ENCODE data around the gene IL10RA.

Gene IL10RA

DNA sequence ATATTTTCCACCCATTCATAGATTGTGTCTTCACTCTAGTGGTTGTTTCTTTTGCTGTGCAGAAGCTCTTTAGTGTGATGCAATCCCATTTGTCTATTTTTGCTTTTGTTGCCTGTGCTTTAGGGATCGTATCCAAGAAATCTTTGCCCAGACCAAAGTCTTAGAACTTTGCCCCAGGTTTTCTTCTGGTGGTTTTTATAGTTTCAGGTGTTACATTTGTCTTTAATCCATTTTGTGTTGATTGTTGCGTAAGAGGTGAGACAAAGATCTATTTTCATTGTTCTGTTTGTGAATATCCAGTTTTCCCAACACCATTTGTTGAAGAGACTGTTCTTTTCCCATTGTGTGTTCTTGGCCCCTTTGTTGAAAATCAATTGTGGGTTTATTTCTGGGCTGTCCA is 6.4 kb downstream of the IL10RA start:
- no peak for DNase-seq (ENCODE audit: low spot score)

DNA sequence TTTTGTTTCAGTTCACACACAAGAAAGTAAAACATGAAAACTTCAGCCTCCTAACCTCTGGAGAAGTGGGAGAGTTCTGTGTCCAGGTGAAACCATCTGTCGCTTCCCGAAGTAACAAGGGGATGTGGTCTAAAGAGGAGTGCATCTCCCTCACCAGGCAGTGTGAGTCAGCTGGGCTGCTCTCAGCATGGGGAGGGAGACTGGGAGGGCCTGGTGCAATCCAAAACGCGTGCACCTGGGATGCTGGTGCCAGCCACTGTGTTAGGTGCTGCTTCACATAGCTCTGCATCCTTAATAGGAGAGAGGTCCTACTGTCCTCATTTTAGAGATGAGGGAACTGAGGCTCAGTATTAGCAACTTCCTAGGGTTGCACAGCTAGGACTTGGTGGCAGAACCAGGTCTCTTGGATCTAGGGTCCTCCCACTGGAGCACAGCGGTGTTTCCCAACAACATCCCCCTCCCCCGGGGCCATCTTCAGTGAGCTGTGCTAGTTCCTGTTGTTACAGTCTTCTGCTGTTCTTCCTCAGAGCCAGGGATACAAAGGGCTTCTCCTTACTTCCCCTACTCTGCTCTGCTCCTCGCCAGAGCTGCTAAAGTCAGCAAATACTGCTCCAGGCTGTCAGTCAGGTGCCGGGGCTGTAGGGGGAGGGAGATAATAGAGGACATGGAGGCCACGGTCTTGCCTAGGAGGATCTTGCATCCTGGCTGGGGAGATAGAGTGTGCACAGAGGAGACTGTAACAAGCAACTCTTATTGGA is 8.0 kb downstream of the IL10RA start:
- DNase-seq (ENCODE audit: low spot score) = no peak

DNA sequence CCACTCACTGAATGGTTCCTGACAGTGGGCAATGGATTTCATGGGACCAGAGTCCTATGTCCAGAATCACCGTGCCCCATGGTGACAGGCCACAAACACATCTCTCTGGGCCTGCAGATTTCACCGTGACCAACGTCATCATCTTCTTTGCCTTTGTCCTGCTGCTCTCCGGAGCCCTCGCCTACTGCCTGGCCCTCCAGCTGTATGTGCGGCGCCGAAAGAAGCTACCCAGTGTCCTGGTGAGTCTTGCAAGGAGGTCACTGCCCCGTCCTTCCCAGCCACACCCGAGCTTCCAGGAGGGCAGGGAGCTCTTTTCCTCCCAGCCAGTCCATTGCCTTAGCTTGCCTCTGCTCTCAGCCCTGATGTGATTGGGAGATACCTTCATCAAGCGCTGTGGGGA is 9.3 kb downstream of the IL10RA start:
- DNase-seq (ENCODE audit: low spot score) = no peak

DNA sequence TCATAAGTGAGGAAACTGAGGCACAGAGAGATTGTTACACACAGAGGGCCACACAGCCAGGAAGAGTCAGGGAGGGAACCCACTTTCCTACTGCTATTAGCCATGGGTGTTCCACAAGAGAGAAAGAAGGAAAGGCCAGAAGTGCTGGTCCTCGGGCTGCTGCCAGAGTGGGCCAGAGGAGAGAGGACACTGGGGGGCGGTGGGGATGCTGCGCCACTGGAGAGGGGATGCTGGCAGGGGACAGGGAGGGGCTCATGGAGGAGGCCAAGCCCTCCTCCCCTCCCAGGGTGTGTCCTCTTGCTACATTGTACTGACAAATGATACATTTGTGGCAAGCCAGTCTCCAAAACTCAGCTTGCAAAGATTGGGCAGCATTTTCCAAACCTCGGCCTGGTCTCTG is 9.9 kb downstream of the IL10RA start:
- DNase-seq (ENCODE audit: low spot score) = no peak

DNA sequence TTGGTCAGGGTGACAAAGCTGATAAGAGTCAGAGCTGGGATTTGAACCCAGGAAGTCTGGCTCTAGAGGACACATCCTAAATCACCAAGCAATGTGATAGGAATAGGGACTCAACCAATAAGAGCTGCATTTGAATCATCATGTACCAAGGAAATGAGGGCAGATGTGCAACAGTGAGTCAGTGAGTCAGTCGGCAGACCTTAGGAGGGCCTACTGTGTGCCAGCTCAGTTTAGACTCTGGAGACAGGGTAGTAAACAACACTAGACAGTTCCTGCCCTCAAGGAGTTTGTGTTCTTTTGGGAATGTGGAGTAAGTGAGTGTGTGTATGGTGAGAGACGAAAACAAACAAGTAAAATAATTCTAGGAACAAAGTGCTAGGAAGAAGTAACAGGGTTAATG is 11.2 kb downstream of the IL10RA start:
- DNase-seq (ENCODE audit: low spot score) = no peak

DNA sequence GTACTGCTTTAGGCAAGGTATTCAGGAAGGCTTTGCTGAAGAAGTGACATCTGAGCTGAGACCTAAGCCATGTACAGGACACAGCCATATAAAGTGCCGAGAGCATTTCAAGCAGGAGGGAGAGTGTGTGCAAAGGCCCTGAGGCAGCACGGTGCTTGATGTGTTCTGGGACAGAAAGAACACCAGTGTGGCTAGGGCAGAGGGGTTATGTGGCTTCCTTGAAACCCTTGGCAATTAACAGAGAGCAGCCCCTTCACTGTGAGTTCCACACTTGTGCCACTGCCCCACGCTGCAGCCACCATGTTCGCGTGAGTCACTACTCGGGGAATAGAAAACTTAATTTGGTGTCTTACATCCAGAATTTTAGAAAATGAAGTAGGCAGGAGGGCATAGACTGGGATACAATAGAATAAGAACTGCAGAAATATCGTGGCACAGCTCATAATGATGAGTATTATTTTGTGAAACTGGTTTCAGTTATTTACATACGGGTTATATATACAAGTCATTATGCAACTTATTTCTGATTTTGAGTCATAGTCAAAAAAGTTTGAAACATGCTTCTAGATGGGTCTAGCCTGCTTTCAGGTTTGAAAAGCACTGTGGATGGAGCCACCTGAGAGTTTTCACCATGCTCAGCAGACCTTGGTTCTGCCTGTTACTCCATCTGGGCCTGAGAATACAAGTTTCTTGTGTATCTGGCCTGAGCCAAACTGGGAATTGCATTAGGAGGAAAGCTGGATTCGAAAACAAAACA is 11.8 kb downstream of the IL10RA start:
- DNase-seq (ENCODE audit: low spot score) = no peak

DNA sequence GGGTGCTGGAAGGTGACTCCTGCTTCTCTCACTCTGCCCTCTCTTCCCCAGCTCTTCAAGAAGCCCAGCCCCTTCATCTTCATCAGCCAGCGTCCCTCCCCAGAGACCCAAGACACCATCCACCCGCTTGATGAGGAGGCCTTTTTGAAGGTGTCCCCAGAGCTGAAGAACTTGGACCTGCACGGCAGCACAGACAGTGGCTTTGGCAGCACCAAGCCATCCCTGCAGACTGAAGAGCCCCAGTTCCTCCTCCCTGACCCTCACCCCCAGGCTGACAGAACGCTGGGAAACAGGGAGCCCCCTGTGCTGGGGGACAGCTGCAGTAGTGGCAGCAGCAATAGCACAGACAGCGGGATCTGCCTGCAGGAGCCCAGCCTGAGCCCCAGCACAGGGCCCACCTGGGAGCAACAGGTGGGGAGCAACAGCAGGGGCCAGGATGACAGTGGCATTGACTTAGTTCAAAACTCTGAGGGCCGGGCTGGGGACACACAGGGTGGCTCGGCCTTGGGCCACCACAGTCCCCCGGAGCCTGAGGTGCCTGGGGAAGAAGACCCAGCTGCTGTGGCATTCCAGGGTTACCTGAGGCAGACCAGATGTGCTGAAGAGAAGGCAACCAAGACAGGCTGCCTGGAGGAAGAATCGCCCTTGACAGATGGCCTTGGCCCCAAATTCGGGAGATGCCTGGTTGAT is 12.6 kb downstream of the IL10RA start:
- DNase-seq (ENCODE audit: low spot score) = no peak

DNA sequence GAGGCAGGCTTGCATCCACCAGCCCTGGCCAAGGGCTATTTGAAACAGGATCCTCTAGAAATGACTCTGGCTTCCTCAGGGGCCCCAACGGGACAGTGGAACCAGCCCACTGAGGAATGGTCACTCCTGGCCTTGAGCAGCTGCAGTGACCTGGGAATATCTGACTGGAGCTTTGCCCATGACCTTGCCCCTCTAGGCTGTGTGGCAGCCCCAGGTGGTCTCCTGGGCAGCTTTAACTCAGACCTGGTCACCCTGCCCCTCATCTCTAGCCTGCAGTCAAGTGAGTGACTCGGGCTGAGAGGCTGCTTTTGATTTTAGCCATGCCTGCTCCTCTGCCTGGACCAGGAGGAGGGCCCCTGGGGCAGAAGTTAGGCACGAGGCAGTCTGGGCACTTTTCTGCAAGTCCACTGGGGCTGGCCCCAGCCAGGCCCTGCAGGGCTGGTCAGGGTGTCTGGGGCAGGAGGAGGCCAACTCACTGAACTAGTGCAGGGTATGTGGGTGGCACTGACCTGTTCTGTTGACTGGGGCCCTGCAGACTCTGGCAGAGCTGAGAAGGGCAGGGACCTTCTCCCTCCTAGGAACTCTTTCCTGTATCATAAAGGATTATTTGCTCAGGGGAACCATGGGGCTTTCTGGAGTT is 13.3 kb downstream of the IL10RA start:
- no peak for DNase-seq (ENCODE audit: low spot score)

DNA sequence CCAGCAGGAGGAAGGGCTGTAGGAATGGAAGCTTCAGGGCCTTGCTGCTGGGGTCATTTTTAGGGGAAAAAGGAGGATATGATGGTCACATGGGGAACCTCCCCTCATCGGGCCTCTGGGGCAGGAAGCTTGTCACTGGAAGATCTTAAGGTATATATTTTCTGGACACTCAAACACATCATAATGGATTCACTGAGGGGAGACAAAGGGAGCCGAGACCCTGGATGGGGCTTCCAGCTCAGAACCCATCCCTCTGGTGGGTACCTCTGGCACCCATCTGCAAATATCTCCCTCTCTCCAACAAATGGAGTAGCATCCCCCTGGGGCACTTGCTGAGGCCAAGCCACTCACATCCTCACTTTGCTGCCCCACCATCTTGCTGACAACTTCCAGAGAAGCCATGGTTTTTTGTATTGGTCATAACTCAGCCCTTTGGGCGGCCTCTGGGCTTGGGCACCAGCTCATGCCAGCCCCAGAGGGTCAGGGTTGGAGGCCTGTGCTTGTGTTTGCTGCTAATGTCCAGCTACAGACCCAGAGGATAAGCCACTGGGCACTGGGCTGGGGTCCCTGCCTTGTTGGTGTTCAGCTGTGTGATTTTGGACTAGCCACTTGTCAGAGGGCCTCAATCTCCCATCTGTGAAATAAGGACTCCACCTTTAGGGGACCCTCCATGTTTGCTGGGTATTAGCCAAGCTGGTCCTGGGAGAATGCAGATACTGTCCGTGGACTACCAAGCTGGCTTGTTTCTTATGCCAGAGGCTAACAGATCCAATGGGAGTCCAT is 14.1 kb downstream of the IL10RA start:
- no peak for DNase-seq (ENCODE audit: low spot score)

DNA sequence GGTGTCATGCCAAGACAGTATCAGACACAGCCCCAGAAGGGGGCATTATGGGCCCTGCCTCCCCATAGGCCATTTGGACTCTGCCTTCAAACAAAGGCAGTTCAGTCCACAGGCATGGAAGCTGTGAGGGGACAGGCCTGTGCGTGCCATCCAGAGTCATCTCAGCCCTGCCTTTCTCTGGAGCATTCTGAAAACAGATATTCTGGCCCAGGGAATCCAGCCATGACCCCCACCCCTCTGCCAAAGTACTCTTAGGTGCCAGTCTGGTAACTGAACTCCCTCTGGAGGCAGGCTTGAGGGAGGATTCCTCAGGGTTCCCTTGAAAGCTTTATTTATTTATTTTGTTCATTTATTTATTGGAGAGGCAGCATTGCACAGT is 14.6 kb downstream of the IL10RA start:
- no peak for DNase-seq (ENCODE audit: low spot score)

DNA sequence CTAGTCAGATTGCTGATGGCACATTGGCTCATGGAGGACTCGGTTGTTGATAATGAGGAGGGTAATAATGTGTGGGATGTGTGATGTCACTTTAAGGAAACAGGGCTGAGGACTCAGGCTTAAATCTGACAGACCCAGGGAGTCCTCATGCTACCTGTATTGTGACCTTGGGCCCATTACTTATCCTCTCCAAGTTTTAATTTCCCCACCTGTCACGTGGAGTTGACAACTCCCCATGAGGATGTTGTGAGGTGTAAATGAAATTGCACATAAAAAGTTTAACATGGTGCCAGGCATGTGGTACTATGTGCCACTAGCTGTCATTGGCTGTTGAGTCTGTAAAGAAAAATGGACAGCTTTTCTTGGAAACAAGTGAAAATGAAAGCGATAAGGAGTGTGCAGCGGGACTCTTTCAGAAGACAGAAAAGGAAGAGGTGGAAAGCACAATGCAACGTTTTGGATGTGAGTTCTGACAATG is 15.3 kb downstream of the IL10RA start:
- DNase-seq (ENCODE audit: low spot score) = no peak

DNA sequence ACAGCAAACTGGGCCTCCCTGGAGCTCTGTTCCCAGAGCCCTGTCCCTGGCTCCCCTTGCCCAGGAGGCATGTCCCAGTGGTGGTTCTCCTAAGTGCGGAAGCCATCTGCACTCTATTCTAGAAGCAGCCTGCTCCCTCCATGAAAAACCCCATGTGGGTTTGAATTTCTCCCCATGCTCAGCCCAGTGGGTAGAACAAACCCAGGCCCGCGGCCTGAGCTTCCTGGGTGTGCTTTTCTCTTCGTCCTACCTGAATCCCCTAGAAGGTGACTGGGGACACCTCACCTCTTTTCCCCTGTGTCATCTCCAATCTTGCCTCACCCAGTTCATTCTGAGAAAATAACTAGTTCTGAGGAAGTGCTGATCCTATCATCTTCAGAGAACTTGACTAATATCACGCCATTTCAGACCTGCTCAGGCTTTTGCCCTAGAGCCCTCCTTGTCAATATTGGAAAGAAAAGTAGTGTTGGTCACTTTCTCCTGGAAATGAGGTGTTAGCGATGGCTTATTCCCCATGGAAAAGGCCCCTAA is 15.9 kb downstream of the IL10RA start:
- no peak for DNase-seq (ENCODE audit: low spot score)

DNA sequence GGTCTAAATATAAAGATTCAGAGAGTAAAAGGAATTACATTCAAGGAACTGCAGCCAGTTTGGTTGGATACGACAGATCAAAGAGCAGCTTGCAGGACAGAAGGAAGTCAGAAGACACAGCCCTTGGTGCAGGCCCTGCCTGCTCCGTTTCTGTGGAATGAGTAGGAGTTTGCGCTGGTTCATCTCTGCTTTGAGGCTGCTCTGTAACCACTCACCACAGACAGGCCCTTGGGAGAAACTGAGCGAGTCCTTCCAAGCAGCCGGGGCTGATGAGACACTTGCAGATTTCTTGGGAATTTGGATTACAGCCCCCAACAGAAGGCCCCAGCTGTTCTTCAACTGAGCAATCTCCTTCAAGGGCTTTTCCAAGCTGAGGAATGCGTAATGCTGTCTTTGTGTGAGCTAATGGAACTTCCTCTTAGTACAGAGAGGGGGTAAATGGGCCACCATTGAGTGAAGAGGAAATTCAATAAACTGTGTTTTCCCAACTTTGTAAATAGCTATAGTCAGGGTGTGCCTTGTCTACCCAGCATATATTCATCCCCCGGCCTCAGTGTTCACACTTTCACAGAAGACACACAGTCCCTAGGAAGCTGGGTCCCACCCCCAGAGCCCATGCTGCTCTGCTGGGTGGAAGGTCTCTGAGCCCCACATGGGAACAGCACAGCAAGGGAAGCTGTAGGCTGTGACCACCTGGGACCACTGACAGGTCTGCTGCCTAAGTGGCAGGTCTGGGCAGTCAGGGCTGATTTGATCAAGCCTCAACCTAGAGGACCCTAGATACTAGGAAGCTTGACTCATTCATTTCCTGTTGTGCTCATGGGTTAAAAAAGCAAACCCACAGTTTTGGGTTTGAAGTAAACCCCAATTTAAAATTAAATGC is 16.6 kb downstream of the IL10RA start:
- DNase-seq (ENCODE audit: low spot score) = no peak

DNA sequence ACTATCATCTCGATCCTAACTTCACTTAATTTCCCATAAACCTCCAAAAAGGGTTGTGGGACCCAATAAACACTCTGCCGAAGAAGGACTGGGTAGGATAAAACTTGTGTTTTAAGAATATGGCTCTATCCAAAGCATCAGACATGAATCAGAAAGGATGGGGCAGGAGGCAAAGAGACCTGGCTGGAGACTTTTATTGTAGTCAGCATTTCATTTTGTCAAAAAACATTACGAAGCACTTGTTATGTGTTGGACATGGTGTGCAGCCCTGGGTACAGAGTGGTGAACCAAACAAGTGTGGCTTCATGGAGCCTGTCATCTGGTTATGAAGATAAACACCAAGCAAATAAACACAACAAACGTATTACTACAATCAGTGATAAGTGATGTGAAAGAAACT is 17.3 kb downstream of the IL10RA start:
- DNase-seq (ENCODE audit: low spot score) = no peak

DNA sequence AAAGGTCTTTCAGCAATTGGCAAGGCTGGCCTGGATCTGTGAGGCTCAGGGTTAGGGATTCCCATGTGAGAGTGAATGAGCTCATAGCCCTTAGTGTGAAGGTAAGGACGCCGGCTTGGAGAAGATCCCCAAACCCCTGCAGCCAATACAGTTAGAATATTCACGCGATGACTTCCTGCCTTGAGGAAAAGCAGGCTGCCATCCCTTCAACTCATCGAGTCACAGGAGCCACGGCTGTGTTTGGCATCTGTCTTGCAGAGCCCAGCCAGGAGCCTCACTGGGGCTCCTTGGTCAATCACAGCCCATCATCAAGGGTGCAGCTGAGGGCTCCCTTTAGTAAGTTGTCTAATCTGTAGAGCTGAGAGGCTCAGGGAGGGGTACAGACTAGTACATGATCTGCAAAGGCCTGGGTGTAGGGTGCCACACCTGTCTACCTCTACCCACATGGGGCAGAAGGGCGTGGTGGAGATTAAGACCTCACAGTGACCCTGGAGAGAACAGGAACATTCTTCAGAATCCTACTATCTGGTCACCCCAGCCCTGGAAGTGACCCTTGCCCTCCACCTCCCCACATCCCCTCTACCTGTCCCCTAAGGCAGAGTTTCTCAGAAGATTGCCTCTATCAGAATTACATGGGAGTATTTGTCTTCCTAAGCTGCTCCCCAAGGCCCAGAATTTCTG is 18.5 kb downstream of the IL10RA start:
- no peak for DNase-seq (ENCODE audit: low spot score)

DNA sequence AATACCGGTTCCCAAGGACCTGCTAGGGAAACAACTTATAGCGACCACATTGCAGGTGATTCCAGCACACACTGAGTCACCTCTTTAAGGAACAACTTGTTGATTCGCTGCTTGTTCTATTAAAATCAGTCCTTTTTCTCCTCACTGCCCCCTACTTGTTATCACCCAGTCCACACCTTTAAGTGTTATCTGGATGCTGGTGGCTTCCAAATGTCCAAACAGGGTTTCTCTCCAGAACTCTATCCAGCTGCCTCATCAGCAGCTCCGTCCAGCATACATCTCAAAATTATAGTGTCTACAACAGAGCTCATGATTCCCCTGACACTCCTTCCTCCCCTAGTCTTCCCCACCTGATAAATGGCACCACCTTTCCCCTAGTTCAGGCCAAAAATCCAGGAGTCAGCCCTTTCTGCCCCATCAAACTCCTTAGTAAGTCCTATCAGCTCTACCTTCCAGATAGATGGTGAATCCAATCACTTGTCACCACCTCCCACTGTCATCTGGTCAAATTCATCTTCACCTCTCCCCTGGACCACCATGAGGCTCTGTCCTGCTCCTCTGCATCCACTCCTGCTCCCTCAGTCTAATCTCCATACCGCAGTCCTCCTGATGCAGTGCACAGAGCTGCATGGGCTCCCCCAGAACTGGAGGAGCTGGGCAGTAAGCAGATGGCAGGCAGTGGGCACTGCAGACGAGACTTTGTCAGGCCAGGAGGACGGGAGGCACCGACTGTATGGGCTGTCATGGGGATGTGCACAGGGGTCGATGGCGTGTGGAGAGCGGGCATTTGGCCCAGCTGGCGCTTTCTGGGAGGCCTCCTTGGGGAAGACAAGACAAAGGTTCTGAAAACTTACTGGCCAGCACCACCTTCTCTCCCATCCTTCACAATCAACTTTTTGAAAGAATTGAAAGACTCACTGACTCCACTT is 19.3 kb downstream of the IL10RA start:
- no peak for DNase-seq (ENCODE audit: low spot score)

DNA sequence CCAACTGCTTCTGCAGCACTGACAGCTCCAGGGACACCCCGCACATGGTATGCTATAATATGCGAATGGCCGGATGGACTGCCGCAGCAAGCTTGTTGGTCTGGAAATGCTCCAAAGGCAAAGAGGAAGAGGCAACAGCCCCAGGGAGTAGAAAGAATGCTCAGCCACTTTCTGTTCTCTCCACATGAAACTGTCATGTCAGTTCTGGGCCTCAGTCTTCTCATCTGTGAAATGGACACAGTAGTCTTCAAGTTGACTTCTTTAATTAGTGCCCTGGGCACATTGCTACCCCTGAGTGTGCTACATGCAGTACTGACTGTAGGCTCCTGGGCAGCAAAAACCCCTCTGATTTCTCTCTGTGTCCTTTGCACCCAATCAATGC is 19.9 kb downstream of the IL10RA start:
- DNase-seq (ENCODE audit: low spot score) = no peak

DNA sequence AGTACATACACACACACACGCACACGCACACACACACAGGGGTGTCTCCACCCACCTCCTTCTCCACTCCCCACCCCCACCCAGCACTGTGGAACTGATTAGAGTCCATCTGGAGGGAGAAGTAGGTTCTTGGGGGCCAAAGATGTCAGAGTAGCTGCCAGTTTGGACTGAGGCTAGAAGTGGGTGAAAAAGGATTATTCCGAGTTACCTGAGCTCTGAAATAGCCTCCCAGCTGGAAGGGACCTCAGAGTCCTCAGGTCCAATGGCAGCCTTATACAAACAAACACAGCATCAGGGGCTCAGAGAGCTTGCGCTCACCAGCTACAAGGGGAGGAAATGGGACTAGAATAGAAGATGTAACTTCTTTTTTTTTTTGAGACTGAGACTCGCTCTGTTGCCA is 20.8 kb downstream of the IL10RA start:
- no peak for DNase-seq (ENCODE audit: low spot score)

Data from AG08396 (cell line).